HG02973 (cell line): Measurements from ENCODE around the gene RELCH.

Source experiments
- ATAC-seq: cut with Tn5 transposase; IDR thresholded peaks from one replicate; pipeline ENCODE4 v1.9.1; 2021; ENCODE audit warnings: moderate library complexity; ENCODE audit not compliant: unreplicated experiment

RELCH gene

DNA sequence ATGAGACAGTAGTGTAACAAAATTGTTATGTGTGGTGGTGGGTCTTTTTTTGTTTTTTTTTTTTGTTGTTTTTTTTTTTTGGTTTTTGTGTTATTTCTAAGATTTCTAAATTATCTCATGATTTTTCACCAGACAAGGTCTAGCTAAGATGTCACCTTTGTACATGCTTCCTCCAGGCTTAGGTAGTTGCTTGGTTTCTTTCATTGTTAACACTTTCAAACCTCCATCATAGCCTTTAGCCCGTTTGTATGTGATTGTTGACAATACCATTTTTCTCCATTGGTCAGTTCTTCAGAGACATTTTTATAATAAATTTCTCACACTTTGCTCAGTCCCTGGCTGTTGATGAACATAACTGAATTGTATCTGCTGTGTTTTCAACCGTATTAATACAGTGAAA lies 2.2 kb downstream of the RELCH start:
- no peak for ATAC-seq

GRCh38 chr18:62196079-62196478 lies 9.0 kb downstream of the RELCH start:
- no peak for ATAC-seq

DNA sequence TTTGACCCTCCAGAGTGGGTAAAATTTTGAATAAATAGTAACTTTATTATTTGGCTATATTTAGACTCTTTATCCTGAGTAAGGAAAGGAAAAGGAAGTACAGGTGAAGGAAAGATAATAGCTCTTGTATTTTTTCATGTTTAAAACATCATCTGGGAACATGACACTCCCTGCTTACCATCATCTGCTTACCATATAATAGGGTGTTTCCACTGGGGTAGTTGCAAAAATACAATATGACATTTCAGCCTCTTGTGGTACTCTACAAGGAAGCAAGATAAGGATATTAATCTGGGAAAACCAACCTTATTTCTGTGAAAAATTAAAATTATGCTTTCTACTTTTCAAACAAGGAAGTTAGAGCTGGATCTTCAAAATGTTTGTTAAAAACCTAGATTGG lies 9.9 kb downstream of the RELCH start:
- no peak for ATAC-seq

GRCh38 chr18:62198259-62198658 lies 11.2 kb downstream of the RELCH start:
- ATAC-seq = no peak

DNA sequence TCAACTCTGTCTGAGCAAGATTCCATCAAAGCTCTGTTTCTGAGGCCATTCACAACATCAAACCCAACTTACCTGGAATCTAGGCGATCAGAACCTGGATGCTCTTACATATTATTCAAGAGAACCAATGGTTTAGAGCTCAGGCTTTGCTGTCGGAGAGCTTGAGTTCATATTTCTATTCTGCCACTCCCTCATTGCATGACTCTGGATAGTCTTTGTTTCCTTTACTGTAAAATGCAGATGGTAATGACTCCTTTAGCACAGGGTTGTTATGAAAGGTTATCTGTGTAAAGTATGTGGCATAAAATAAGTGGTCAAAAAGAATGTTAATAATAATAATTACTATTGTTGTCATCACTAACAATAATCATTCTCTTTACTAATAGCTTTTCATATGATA lies 12.6 kb downstream of the RELCH start:
- no peak for ATAC-seq

GRCh38 chr18:62200121-62200914 lies 13.3 kb downstream of the RELCH start:
- no peak for ATAC-seq

GRCh38 chr18:62201870-62202269 lies 14.8 kb downstream of the RELCH start:
- no peak for ATAC-seq

GRCh38 chr18:62205824-62206223 lies 18.8 kb downstream of the RELCH start:
- ATAC-seq = no peak

- ATAC-seq = no peak
Observed at GRCh38 chr18:62206593-62206992, 19.5 kb downstream of the RELCH start.

GRCh38 chr18:62209046-62209445 lies 22.0 kb downstream of the RELCH start:
- ATAC-seq = no peak

- ATAC-seq = no peak
Observed at GRCh38 chr18:62210138-62210537, 23.1 kb downstream of the RELCH start.

- no peak for ATAC-seq
Observed at GRCh38 chr18:62211325-62211828, 24.3 kb downstream of the RELCH start.

- no peak for ATAC-seq
Observed at GRCh38 chr18:62214790-62215189, 27.7 kb downstream of the RELCH start.

DNA sequence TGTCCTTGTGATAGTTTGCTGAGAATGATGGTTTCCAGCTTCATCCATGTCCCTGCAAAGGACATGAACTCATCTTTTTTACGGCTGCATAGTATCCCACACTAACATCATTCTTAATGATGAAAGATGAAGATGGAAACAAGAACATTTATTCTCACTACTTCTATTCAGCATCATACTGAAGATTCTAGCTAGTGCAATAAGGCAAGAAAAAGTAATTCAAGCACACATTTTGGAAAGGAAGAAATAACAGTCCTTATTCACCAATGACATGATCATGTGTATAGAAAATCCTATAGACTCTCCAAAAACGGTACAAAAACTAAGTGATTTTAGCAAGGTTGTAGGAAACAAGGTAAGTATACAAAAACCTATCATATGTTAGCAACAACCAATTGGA lies 37.2 kb downstream of the RELCH start:
- ATAC-seq = no peak

DNA sequence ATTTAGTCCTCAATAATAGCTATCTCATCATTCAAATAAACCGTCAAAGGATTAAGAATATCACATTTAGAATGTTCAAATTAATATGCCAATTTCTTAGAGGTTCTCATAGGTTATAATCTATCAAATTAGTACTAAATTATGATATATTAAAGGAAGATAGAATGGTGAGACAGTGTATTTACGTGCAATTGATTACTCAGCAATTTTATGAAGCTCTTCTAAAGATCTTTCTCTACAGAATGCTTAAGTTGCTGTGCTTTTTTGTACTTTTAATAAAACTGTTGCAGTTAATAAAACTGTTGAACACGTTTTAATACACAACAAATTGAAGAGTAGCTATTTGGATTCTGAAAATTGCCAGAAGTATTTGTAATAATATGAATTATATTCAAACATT lies 39.0 kb downstream of the RELCH start:
- ATAC-seq = no peak

- no peak for ATAC-seq
Observed at GRCh38 chr18:62236252-62236651, 49.2 kb downstream of the RELCH start.

- ATAC-seq = no peak
Observed at GRCh38 chr18:62239475-62239874, 52.4 kb downstream of the RELCH start.

GRCh38 chr18:62242955-62243354 lies 55.9 kb downstream of the RELCH start:
- no peak for ATAC-seq

DNA sequence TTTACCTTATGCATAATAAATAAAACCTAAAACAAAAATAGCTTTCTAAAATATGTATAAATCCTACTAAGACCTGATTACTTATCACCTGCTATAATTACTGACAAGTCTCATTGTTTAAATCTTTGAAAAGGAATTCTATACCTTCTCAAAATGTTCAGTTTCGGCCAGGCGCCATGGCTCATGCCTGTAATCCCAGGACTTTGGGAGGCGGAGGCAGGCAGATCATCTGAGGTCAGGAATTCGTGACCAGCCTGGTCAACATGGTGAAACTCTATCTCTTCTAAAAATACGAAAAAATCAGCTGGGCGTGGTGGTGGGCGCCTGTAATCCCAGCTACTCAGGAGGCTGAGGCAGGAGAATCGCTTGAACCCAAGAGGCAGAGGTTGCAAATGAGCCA lies 58.1 kb downstream of the RELCH start:
- no peak for ATAC-seq

- no peak for ATAC-seq
Observed at GRCh38 chr18:62245699-62246098, 58.6 kb downstream of the RELCH start.

- ATAC-seq = no peak
Observed at GRCh38 chr18:62248313-62248712, 61.3 kb downstream of the RELCH start.

GRCh38 chr18:62249478-62250097 lies 62.5 kb downstream of the RELCH start:
- no peak for ATAC-seq
